ENCODE data around the gene ZCCHC8.
A peak's percentile ranks its signal among the peaks of the same experiment; 100 is the strongest.
"Not testable (repeated sequence)": the region's sequence is repeated elsewhere in the genome, so short reads cannot be mapped to it uniquely, and the experiment has no call there.

The ZCCHC8 gene

DNA sequence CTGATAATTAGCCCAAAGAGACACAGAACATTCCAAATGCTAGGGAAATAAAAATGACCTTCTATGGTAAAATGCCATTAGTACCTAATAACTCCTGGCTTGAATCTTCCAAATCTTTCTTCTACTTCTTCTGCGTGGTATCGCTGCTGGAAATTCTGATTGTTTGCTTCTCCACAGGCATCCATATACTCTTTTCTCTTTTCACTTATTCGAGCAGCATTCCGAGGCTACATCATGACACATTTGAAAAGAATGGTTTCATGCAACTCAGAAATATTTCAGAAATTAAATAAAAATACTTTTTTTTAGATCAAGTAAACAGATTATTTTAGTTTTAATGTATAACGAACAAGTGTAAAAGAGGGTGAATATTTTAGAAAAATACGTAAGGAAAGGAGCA is 18.9 kb downstream of the ZCCHC8 start:
- DNase-seq (ENCODE audit: low read depth in 1 of 2, low spot score in 1 of 2) = no peak
- in situ Hi-C loops (cut with HindIII; ENCODE audit: low pct_unique_long_range_greater_than_20kb, low sequenced_read_pairs) = no loop called here
- TF ChIP-seq JUND (IDR thresholded peaks at IDR 0.05; ENCODE audit: low read depth) = no peak

DNA sequence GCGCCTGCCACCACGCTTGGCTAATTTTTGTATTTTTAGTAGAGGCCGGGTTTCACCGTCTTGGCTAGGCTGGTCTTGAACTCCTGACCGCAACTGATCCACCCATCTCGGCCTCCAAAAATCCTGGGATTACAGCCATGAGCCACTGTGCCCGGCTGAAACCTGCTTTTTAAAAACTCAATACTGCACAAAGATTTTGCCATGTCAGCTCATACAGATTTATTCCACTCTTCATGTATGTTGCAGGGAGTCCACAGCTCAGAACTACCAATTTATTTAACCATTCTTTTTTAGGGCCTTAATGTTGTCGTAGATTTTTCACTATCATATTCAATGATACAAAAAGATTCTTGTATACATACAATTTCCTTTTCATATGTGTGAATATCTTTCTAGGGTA is 20.0 kb downstream of the ZCCHC8 start:
- in situ Hi-C loops (cut with HindIII; ENCODE audit: low pct_unique_long_range_greater_than_20kb, low sequenced_read_pairs) = no loop called here
- TF ChIP-seq JUND (IDR thresholded peaks at IDR 0.05; ENCODE audit: low read depth) = no peak

DNA sequence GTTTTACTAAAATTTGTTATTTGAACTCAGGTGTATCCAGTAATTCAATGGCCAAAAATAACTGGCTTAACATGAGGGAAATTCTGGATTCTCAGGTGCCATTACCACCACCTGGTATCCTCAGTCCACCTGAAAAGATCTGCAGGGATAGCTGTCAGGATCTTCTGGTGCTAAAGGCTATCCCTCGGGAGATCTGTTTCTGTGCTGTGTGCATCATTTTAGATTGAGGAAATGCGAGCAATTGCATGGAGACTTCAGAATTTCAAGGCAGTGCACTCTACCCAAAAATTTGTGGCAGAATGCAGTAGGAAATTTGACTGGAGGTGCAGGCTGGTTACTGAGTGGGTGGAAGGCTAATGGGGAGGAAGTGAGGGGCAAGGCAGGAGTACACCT is 26.4 kb downstream of the ZCCHC8 start:
- no peak for TF ChIP-seq JUND (IDR thresholded peaks at IDR 0.05; ENCODE audit: low read depth)
- DNase-seq (ENCODE audit: low read depth in 1 of 2, low spot score in 1 of 2) = no peak
- in situ Hi-C loops (cut with HindIII; ENCODE audit: low pct_unique_long_range_greater_than_20kb, low sequenced_read_pairs) = no loop called here

More for the DNA sequence above, 20.0 kb downstream of the ZCCHC8 start:
- no peak for DNase-seq (ENCODE audit: low read depth in 1 of 2, low spot score in 1 of 2)

DNA sequence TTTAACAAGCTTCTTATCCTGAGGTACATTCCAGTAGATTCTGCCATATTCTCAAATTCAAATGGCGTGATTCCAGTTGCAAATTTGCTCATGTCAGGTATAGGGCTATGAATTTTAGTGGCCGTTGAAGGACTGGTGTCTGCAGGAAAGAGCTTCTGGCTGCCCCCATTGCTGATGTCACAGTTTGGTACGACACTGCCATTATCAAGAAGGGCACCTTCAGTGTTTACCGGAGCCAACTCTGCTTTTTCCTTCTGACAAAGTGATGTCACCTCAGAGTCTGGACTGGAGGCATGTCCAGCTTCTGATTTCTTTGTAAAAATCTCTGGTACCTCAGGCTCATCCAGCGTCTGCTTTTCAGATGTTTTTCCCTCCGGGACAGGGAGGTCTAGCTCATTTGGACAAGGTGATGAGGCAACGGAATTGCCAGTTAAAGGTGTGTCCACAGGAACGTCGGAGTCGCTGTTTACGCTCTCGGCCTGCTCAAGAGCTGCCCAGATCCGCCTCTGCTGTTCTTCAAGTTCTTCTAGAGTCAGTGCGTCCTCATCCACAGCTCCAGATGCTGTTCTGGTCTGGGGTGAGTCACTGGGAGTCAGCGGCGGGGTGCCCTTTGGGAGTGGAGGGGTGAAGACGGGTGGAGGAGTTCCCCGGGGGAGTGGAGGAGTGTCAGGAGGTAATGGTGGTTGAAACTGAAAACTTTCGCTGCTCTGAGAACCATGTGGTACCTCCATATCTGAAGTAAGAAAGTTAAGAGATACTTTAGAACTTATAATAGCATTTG is 27.0 kb downstream of the ZCCHC8 start:
- no peak for DNase-seq (ENCODE audit: low read depth in 1 of 2, low spot score in 1 of 2)
- in situ Hi-C loops (cut with HindIII; ENCODE audit: low pct_unique_long_range_greater_than_20kb, low sequenced_read_pairs) = no loop called here
- TF ChIP-seq JUND (IDR thresholded peaks at IDR 0.05; ENCODE audit: low read depth) = no peak

- DNase-seq (ENCODE audit: low read depth in 1 of 2, low spot score in 1 of 2) = peak in 1 of 2 experiments; percentile 84
- TF ChIP-seq JUND (IDR thresholded peaks at IDR 0.05; ENCODE audit: low read depth) = no peak
- in situ Hi-C loops (cut with HindIII; ENCODE audit: low pct_unique_long_range_greater_than_20kb, low sequenced_read_pairs) = no loop called here
Observed at GRCh38 chr12:122471324-122472226, 29.2 kb downstream of the ZCCHC8 start.

DNA sequence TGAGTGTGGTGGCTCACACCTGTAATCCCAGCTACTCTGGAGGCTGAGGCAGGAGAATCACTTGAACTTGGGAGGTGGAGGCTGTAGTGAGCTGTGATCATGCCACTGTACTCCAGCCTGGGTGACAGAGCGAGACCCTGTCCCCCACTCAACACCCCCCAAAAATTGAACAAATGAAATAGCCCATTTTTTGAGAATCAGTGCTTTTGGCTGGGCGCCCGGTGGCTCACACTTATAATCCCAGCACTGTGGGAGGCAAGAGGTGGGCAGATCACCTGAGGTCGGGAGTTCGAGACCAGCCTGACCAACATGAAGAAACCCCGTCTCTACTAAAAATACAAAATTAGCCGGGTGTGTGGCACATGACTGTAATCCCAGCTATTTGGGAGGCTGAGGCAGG is 30.2 kb downstream of the ZCCHC8 start:
- DNase-seq (ENCODE audit: low read depth in 1 of 2, low spot score in 1 of 2); in situ Hi-C loops (cut with HindIII; ENCODE audit: low pct_unique_long_range_greater_than_20kb, low sequenced_read_pairs): not testable (repeated sequence)

- in situ Hi-C loops (cut with HindIII; ENCODE audit: low pct_unique_long_range_greater_than_20kb, low sequenced_read_pairs) = not testable (repeated sequence)
Observed at GRCh38 chr12:122469856-122470255, 30.9 kb downstream of the ZCCHC8 start.

GRCh38 chr12:122467983-122468382 is 32.7 kb downstream of the ZCCHC8 start:
- in situ Hi-C loops (cut with HindIII; ENCODE audit: low pct_unique_long_range_greater_than_20kb, low sequenced_read_pairs) = no loop called here
- DNase-seq (ENCODE audit: low read depth in 1 of 2, low spot score in 1 of 2) = peak; percentile 19 to 85
- TF ChIP-seq JUND (IDR thresholded peaks at IDR 0.05; ENCODE audit: low read depth) = 0 out of 2 replicates have a peak, but pooled peaks have one; percentile 12

More at GRCh38 chr12:122469856-122470255, 30.9 kb downstream of the ZCCHC8 start:
- not testable (repeated sequence) for DNase-seq (ENCODE audit: low read depth in 1 of 2, low spot score in 1 of 2)

DNA sequence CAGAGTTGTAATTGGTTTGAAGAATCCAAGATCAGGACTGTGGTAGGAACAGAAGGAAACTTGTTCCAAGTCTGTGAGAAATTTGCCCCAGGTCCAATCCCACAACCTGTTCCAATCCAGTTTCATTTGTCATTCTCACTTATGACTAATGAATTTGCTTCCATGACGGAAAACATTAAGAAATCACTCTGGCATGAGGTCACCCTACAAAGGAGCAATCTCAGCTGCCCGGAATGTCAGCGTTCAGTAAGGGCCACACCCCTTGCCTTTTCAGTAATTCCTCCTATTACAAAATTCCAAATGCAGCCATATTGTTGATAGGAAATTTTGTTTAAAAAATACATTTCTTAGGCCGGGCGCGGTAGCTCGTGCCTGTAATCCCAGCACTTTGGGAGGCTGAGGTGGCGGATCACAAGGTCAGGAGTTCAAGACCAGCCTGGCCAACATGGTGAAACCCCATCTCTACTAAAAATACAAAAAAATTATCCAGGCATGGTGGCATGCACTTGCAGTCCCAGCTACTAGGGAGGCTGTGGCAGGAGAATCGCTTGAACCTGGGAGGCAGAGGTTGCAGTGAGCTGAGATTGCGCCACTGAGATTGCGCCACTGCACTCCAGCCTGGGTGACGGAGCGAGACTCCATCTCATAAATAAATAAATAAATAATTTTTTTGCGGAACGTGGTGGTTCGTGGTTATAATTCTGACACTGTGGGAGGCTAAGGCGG is 36.3 kb downstream of the ZCCHC8 start:
- in situ Hi-C loops (cut with HindIII; ENCODE audit: low pct_unique_long_range_greater_than_20kb, low sequenced_read_pairs) = not testable (repeated sequence)

GRCh38 chr12:122460641-122461040 is 40.1 kb downstream of the ZCCHC8 start:
- no peak for TF ChIP-seq JUND (IDR thresholded peaks at IDR 0.05; ENCODE audit: low read depth)
- DNase-seq (ENCODE audit: low read depth in 1 of 2, low spot score in 1 of 2) = no peak
- in situ Hi-C loops (cut with HindIII; ENCODE audit: low pct_unique_long_range_greater_than_20kb, low sequenced_read_pairs) = no loop called here

More for the DNA sequence above, 36.3 kb downstream of the ZCCHC8 start:
- peak; percentile 12 to 86 for DNase-seq (ENCODE audit: low read depth in 1 of 2, low spot score in 1 of 2)

GRCh38 chr12:122460061-122460460 is 40.7 kb downstream of the ZCCHC8 start:
- no peak for DNase-seq (ENCODE audit: low read depth in 1 of 2, low spot score in 1 of 2)
- TF ChIP-seq JUND (IDR thresholded peaks at IDR 0.05; ENCODE audit: low read depth) = no peak
- in situ Hi-C loops (cut with HindIII; ENCODE audit: low pct_unique_long_range_greater_than_20kb, low sequenced_read_pairs) = no loop called here

DNA sequence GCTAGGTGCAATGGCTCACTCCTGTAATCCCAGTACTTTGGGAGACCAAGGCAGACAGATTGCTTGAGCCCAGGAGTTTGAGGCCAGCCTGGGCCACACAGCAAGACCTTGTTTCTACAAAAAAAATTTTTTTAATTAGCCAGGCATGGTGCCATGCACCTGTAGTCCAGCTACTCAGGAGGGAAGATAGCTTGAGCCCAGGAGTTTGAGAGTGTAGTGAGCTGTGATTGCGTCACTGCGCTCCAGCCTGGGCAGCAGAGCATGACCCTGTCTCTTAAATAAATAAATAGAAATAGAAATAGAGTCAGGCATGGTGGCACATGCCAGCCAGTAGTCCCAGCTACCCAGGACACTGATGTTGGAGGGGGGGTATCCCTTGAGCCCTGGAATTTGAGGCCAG is 41.5 kb downstream of the ZCCHC8 start:
- no peak for TF ChIP-seq JUND (IDR thresholded peaks at IDR 0.05; ENCODE audit: low read depth)
- DNase-seq (ENCODE audit: low read depth in 1 of 2, low spot score in 1 of 2) = no peak
- in situ Hi-C loops (cut with HindIII; ENCODE audit: low pct_unique_long_range_greater_than_20kb, low sequenced_read_pairs) = no loop called here
